Natural killer cell treated with Interleukin-12 subunit alpha and Interleukin-12 subunit beta and Interleukin-15 and Interleukin-18, amount 100 ng/mL, for 72 hours (primary cell): ENCODE measurements around the gene CACNA1S. TPM values are rescaled to one million over a fixed set of nuclear protein-coding genes. Genes with fewer than 3 reads are reported as not detected.

Source experiments
- ATAC-seq, 2 donors: fragments of 150-1000 bp; cut with Tn5 transposase in 1 of 2; sonication (Bioruptor Pico), chemical (Tn5 transposase) in 1 of 2; 2 replicates each; pipeline ENCODE4 v1.10.0; 2021
- DNase-seq: peaks from one replicate; pipeline ENCODE4 v3.0.0; 2022; ENCODE audit warnings: low spot score
- H3K27ac Mint-ChIP-seq, 2 donors: 1 replicate in 1 of 2; 2 replicates in 1 of 2; pipeline ENCODE4 v1.8.0; 2022; ENCODE audit warnings: mixed read lengths in 2 of 2, mild to moderate bottlenecking in 1 of 2, moderate library complexity in 1 of 2
- H3K27me3 Mint-ChIP-seq, 2 donors: 1 replicate in 1 of 2; 2 replicates in 1 of 2; pipeline ENCODE4 v1.8.0; 2022; ENCODE audit warnings: mixed read lengths in 2 of 2
- H3K36me3 Mint-ChIP-seq: one replicate; pipeline ENCODE4 v1.8.0; 2022; ENCODE audit warnings: mixed read lengths
- H3K4me1 Mint-ChIP-seq, 2 donors: 1 replicate in 1 of 2; 2 replicates in 1 of 2; pipeline ENCODE4 v1.8.0; 2022; ENCODE audit warnings: low read depth in 2 of 2, mixed read lengths in 2 of 2, mild to moderate bottlenecking in 1 of 2
- H3K4me3 Mint-ChIP-seq: one replicate; pipeline ENCODE4 v1.8.0; 2022; ENCODE audit warnings: mixed read lengths
- H3K9me3 Mint-ChIP-seq: 2 replicates; pipeline ENCODE4 v1.8.0; 2022; ENCODE audit warnings: mixed read lengths
- total RNA-seq, 2 donors: library from RNA; stranded (reverse); gene quantifications; one replicate each; pipeline ENCODE4 v1.2.3, GENCODE V29; 2022

The CACNA1S gene
- total RNA-seq, 2 donors from 2014 or later = not detected

DNA sequence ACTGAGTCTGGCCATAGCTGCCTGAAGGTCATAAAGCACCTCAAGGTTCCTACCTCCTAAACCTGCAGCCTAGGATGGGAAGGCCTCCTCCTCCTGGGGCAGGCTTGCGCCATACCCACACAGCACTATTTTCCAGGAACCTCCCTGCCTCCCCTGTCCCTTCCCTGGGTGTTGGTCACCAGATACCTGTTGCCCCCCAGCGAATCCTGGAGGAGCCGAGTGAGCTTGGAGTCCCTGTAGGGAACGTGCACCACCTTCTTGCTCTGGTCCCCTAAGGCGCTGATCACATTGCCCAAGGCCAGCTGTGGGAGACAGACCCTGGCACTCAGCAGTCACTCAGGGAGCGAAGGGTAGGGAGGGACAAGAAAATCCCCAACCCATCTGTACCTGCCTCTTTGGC is 108.1 kb downstream of the CACNA1S start:
- no peak for DNase-seq
- no peaks in the 10 kb centered on the region for H3K36me3 Mint-ChIP-seq
- H3K27ac Mint-ChIP-seq = no peak overlapping the region
- no peaks in the 10 kb centered on the region for H3K9me3 Mint-ChIP-seq
- H3K4me1 Mint-ChIP-seq = peaks cover 3 to 8% of the 10 kb centered on the region in 2 donors
- no peak overlapping the region for H3K4me3 Mint-ChIP-seq
- H3K27me3 Mint-ChIP-seq = no peaks in the 10 kb centered on the region
- ATAC-seq = no peak

DNA sequence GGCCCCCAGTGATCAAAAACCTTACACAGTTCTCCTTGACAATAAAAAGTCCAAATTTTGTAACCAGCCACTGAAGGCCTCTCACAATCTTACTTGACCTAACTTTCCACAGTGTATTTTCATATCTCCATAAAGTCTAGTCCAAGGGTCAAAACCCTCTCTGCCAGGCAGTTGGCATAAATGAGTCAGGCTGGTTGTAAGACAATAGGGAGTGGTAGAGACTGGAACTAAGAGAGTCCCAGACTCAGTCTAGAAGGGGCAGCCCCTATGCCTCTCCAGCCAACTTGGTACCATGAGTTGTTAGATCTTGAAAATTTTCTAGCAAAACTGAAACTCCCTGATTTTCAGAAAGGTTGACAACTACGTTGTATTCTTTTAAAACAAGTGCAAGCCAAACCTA is 109.7 kb downstream of the CACNA1S start:
- H3K4me3 Mint-ChIP-seq = no peak overlapping the region
- H3K9me3 Mint-ChIP-seq = no peaks in the 10 kb centered on the region
- peaks cover 6% of the 10 kb centered on the region for H3K36me3 Mint-ChIP-seq
- DNase-seq (no peak), ATAC-seq (no peak)
- no peaks in the 10 kb centered on the region for H3K27me3 Mint-ChIP-seq
- H3K4me1 Mint-ChIP-seq = peaks cover 0 to 6% of the 10 kb centered on the region in 2 donors
- peak overlapping the region in 1 of 2 donors; percentile 19 for H3K27ac Mint-ChIP-seq

GRCh38 chr1:201001962-201002361 is 110.3 kb downstream of the CACNA1S start:
- H3K27ac Mint-ChIP-seq = peak overlapping the region in 1 of 2 donors; percentile 19
- ATAC-seq = no peak
- H3K4me1 Mint-ChIP-seq = peaks cover 0 to 9% of the 10 kb centered on the region in 2 donors
- no peak for DNase-seq
- H3K36me3 Mint-ChIP-seq = peaks cover 10% of the 10 kb centered on the region
- H3K9me3 Mint-ChIP-seq = no peaks in the 10 kb centered on the region
- no peak overlapping the region for H3K4me3 Mint-ChIP-seq
- no peaks in the 10 kb centered on the region for H3K27me3 Mint-ChIP-seq

DNA sequence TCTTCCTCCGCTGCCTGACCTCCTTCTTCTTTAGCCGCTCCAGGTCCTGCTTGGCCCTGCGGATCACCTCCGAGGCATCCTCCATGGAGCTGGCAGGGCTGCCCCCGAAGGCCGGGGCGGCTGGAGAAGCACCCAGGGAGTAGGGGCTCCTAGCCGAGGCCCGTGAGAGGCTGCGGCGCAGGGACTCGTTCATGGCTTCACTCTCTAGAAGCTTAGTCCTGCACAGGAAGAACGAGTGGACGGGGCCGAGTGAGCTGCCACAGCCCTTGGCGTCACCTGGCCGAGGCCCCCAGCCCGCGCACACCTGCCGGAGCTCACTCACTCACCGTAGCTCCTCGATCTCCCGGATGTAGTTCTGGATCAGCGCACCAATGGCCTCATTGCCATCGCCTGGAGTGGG is 111.8 kb downstream of the CACNA1S start:
- ATAC-seq (no peak), DNase-seq (no peak)
- Mint-ChIP-seq H3K36me3 (peaks cover 19% of the 10 kb centered on the region), H3K4me1 (peaks cover 0 to 11% of the 10 kb centered on the region in 2 donors), H3K9me3 (no peaks in the 10 kb centered on the region), H3K27ac (no peak overlapping the region), H3K4me3 (no peak overlapping the region), H3K27me3 (no peaks in the 10 kb centered on the region)

DNA sequence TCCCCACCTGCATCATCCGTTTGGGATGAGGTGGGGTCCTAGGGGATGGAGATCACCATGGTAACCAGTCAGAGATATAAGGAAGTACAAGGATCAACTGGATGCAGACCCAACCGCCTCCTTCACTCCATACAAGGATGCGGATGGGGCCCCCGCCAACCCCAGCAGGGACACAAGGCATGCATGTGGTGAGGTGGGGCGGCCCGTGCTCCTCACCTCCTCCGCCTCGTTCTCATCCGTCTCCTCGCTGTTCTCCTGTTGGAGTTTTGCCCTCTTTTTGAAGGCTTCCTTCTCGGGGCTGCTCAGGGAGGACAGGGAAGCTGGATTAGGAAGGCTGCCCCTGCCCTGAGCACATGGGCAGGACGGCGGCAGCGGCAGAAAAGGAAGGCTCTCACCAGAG is 112.6 kb downstream of the CACNA1S start:
- Mint-ChIP-seq H3K36me3 (peaks cover 19% of the 10 kb centered on the region), H3K9me3 (no peaks in the 10 kb centered on the region), H3K4me3 (no peak overlapping the region), H3K4me1 (peaks cover 0 to 11% of the 10 kb centered on the region in 2 donors), H3K27me3 (no peaks in the 10 kb centered on the region), H3K27ac (no peak overlapping the region)
- DNase-seq (no peak), ATAC-seq (no peak)

DNA sequence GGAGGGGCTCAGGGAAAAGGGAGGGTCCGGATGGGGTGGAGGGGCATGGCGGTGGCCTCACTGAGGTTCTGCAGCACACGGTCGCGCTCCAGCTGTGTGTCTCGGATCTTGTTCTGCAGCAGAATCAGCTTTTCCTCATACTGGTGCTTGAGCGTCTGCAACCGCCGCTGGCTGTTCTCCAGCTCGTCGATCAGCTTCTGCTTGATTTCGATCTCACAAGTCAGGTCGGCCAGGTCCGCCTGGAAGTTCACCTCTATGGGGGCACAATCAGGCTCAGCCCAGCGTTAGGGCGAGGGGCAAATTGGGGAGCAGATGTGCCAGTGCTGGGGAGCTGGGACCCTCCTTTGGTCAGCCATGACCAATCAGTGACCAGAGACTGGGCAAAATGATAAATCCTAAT is 113.9 kb downstream of the CACNA1S start:
- no peaks in the 10 kb centered on the region for H3K9me3 Mint-ChIP-seq
- H3K27me3 Mint-ChIP-seq = no peaks in the 10 kb centered on the region
- no peak overlapping the region for H3K27ac Mint-ChIP-seq
- H3K4me1 Mint-ChIP-seq = peaks cover 0 to 13% of the 10 kb centered on the region in 2 donors
- H3K36me3 Mint-ChIP-seq = peaks cover 19% of the 10 kb centered on the region
- no peak for ATAC-seq
- DNase-seq = no peak
- no peak overlapping the region for H3K4me3 Mint-ChIP-seq

DNA sequence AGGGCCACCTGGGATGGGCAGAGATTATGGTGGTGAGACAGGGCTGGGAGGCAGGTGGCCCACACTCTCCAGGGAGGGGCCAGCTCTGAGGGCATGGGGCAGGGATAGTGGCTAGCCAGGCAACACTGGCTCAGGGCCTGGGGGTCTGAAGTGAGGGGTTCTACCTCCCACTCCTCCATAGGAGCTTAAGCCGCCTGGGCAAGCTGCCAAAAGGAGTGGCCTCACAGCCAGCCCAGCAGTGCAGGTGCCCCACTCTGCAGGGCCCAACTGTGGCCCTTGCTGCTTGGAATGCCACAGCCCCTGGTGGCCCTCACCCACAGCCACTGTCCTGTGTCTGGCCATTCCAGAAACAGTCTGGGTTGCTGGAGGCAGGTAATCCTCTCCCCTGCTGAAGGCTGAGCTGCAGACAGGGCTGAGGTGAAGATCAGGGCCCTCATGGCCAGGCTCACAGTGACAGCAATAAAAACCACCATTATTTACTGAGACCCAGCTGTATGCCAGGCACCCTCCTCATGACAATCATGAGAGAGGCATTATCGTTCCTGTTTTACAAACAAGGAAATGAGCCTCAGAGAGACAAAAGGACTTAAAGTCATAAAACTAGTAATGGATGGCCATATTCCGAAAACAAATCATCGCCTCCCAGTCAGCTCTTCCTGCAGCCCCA is 119.7 kb downstream of the CACNA1S start:
- Mint-ChIP-seq H3K4me1 (peaks cover 0 to 11% of the 10 kb centered on the region in 2 donors), H3K9me3 (no peaks in the 10 kb centered on the region), H3K27me3 (no peaks in the 10 kb centered on the region), H3K27ac (no peak overlapping the region), H3K36me3 (peaks cover 17% of the 10 kb centered on the region), H3K4me3 (no peak overlapping the region)
- DNase-seq = no peak
- ATAC-seq = peak in 1 of 2 donors; percentile 12

DNA sequence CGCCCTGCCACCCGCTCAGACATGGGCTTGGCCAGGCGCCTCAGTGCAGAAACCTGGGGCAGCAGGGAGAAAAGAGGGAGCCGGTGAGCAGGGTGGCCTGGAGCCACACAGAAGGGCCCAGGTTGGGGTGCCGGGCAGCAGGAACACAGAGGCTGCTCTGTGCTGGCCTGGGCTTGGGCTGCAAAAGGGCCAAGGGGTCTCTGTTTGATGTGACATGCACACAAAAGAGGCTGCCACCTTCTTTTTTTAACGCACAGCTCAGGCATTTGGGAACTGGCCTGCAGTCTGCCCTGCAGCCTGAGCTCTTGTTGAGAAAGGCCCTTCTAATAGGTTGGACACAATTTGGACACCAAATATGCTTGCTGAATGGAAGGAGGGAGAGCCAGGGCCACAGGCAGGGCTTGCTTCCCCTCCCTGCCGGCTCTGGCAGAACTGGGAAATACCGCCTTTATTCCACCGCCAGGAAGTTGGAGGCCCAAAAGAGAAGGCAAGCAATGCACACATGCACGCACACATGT is 121.1 kb downstream of the CACNA1S start:
- no peak for ATAC-seq
- Mint-ChIP-seq H3K9me3 (no peaks in the 10 kb centered on the region), H3K36me3 (peaks cover 8% of the 10 kb centered on the region), H3K4me1 (peaks cover 0 to 6% of the 10 kb centered on the region in 2 donors), H3K27me3 (no peaks in the 10 kb centered on the region), H3K27ac (no peak overlapping the region), H3K4me3 (no peak overlapping the region)
- DNase-seq = no peak

DNA sequence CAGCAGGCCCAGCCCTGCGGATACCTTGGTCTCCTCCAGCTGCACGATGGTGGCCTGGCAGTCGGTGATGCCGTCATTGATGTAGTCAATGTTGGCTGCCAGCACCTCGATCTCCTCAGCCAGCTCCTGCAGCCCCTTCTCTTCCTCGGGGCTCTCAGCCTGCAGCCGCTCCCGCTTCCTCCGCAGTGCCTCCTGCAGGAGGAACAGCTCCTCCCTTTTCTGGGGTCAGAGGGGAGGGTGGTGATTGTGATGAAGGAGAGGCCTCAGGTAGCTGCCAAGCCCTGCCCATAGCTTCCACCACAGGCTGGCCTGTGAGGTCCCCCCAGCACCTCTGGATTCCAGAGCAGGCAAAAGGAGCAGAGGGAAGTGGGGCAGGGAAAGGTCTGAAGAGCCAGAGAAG is 122.1 kb downstream of the CACNA1S start:
- Mint-ChIP-seq H3K4me3 (no peak overlapping the region), H3K27ac (no peak overlapping the region), H3K4me1 (peaks cover 0 to 6% of the 10 kb centered on the region in 2 donors), H3K9me3 (no peaks in the 10 kb centered on the region), H3K36me3 (peaks cover 6% of the 10 kb centered on the region), H3K27me3 (no peaks in the 10 kb centered on the region)
- ATAC-seq (no peak), DNase-seq (no peak)

Other genes starting within 250 kb of the CACNA1S start
- gene GPR25, start 239.4 kb downstream of the CACNA1S start, total RNA-seq = not detected
- under 1 TPM; 0.25 to 0.86 TPM for gene INAVA, start 217.5 kb downstream of the CACNA1S start, total RNA-seq
- gene KIF21B, start 88.7 kb downstream of the CACNA1S start, total RNA-seq = 10 to 100 TPM; 71.1 to 93.3 TPM
- gene ASCL5, start 14.8 kb upstream of the CACNA1S start, total RNA-seq = not detected
- gene TMEM9, start 42.0 kb upstream of the CACNA1S start, total RNA-seq = 10 to 100 TPM; 15.6 to 21.5 TPM
- not detected for gene IGFN1, start 78.4 kb upstream of the CACNA1S start, total RNA-seq
- not detected for gene PKP1, start 171.1 kb upstream of the CACNA1S start, total RNA-seq